Hindlimb muscle (tissue), 1 donor: ENCODE results near the gene U2AF1L4. TPM values are rescaled to one million over a fixed set of nuclear protein-coding genes. Genes with fewer than 3 reads are reported as not detected.

ENCODE experiments used
- DNase-seq: peaks from one replicate; pipeline ENCODE4 v3.0.0-alpha.2; 2013
- polyA plus RNA-seq: library from polyadenylated mRNA; unstranded; fragments of 120-200 nt; gene quantifications from one replicate; pipeline ENCODE4 v1.2.1, GENCODE V29; 2013; ENCODE audit not compliant: insufficient read length

The U2AF1L4 gene
- polyA plus RNA-seq, 1 donor: 18.2 TPM

GRCh38 chr19:35740108-35740422 is 5.2 kb downstream of the U2AF1L4 start:
- DNase-seq: no peak

DNA sequence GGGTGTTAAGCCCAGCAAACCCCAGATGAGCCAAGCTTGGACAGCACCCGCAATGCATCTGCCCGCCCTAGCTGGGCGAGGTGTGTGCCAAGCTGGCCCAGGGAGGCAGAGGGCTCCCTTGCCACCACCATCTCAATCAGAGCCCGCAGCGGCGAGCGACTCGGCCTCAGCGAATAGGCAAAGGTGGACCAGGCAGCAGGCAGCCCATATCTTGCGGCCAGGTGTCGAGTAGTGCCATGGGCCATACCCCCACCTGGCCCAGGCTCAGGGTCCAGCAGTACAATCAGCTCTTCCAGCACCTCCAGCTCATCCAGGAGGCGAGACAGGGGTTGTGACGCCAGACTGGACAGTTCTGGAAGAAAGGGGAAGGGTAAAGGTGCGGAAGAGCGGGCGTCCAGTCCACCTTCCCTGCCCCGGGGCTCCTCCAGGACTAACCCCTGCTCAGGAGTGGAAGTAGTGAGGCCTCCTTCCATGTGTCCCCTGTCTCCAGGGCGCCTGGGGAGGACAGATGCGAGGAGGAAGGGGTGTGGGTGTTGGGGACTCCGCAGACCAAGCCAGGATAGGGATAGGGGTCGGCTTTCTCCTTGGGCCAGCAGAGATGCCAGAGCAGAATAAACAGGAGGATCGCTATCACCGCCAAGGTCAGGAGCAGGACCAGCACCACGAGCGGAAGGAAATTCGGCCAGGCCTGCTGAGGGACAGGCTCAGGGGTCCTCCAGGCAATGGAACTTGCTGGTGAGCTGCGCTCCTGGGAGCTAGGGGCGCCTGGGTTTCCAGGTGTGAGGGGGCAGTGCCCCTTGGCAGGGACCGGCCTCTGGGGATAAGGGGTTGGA is 5.7 kb downstream of the U2AF1L4 start:
- no peak for DNase-seq

- DNase-seq: no peak
These were observed 6.4 kb downstream of the U2AF1L4 start for GRCh38 chr19:35738887-35739229.

GRCh38 chr19:35738021-35738886 is 7.0 kb downstream of the U2AF1L4 start:
- no peak for DNase-seq

- DNase-seq: no peak
These were observed 8.0 kb downstream of the U2AF1L4 start for GRCh38 chr19:35736913-35737886.

DNA sequence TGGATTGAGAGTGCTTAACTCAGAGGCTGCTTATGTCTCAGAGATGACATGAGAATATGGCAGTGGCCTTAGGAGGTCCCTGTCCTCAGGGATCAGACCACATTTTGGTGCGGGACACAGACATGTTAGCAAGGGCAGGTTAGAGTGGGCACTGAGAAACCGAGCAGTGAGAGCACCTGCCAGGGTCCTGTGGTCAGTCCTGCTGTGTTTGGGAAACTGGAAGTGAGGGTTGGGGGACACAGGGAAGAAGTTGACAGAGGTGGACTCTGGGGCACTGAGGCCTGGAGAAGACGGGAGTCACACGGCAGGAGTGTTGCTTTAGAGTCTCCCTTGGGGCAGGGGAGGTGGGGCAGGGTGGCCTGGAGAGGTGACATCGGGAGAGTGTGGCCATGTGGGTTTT is 10.3 kb downstream of the U2AF1L4 start:
- no peak for DNase-seq

- DNase-seq: no peak
These were observed 10.9 kb downstream of the U2AF1L4 start for GRCh38 chr19:35734273-35734672.

DNA sequence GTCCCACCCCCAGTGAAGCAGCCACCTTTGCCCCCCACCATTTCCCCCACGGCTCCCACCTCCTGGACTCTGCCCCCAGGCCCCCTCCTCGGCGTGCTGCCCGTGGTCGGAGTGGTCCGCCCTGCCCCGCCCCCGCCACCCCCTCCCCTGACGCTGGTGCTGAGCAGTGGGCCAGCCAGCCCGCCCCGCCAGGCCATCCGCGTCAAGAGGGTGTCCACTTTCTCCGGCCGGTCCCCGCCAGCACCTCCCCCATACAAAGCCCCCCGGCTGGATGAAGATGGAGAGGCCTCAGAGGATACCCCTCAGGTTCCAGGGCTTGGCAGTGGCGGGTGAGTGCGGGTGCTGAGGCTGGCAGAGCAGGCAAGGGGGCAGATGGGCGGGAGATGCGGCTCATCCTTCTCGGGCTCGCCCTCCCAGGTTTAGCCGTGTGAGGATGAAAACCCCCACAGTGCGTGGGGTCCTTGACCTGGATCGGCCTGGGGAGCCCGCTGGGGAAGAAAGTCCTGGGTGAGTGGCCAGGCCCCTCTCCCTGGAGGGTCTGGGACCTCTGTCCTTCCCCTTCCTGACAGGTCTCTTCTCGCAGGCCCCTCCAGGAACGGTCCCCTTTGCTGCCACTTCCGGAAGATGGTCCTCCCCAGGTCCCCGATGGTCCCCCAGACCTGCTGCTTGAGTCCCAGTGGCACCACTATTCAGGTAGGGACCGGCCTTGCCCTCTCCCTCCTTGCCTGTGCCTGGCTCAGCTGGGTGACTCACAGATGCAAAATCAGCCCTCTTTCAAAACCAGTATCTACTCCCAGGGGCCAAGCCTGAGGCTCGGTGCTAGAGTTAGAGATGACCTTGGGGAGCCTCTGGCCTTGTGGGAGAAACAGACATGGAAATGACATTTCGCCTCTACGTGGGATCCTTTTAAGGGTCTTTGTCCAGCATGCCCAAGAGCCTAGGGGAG is 11.8 kb downstream of the U2AF1L4 start:
- no peak for DNase-seq

- no peak for DNase-seq
These were observed 12.6 kb downstream of the U2AF1L4 start for GRCh38 chr19:35732540-35733179.

- DNase-seq: no peak
These were observed 13.3 kb downstream of the U2AF1L4 start for GRCh38 chr19:35731779-35732405.

DNA sequence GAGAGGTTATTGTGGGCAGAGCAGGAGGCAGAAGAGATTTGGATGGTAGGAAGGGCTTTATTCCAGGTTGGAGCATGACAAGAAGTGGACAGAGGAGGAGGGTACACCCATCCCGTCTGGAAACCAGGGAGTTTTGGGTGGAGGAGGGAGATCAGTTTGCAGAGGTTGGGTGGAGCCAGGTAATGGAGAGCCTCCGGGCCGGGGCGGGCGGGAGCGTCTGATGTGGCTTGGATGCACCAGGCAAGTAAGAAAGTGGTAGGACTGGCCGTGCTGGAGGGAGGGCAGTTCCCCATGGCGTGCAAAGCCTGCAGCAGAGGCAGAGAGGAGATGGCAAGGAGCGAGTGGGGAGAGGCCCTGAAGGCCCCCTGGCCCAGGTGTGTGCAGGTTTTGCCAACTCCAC is 13.9 kb downstream of the U2AF1L4 start:
- no peak for DNase-seq

DNA sequence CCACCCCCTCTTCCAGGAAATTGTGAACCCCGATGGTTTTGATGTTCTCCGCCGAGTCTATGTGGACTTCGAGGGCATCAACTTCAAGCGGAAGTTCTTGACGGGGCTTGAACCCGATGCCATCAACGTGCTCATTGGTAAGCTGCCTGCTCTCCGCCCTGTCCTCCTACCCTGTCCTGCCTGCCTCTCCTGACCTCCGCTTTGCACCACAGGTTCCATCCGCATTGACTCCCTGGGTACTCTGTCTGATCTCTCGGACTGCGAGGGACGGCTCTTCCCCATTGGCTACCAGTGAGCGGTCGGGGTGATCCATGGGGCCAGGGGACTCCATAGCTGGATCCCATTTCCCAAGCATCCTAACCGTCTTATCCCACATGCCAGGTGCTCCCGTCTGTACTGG is 14.9 kb downstream of the U2AF1L4 start:
- DNase-seq: no peak

- no peak for DNase-seq
These were observed 15.5 kb downstream of the U2AF1L4 start for GRCh38 chr19:35729763-35730162.

- DNase-seq: no peak
These were observed 16.2 kb downstream of the U2AF1L4 start for GRCh38 chr19:35729021-35729420.

GRCh38 chr19:35727956-35728706 is 17.1 kb downstream of the U2AF1L4 start:
- no peak for DNase-seq

GRCh38 chr19:35727053-35727955 is 17.9 kb downstream of the U2AF1L4 start:
- DNase-seq: no peak

GRCh38 chr19:35725216-35725861 is 19.9 kb downstream of the U2AF1L4 start:
- no peak for DNase-seq

DNA sequence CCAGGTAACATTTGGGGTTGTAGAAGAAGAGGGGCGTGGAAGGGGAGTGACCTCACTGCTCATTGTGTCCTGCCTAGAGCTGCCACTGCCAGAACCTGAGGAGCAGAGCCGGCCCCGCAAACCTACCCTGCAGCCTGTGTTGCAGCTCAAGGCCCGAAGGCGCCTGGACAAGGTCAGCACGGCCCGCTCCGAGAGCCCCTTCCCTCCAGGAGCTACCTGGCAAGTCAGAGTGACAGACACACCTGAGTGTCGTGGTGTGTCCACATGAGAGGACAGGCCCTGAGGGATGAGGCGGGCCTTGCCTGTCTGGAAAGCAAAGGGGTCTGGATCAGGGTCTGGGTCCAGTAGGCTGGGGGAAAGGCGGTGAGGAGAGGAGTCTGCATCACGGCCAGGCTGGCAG is 20.7 kb downstream of the U2AF1L4 start:
- no peak for DNase-seq
